GM12878 (cell line): ENCODE data around the gene CAMK2B.

Experiments
- CTCF ChIP-seq, 3 experiments: IDR thresholded peaks in 2 of 3; conservative IDR thresholded peaks in 1 of 3; 2 replicates each; pipeline ENCODE4 v1.5.1; 2011; ENCODE audit warnings: low read depth in 3 of 3, low read length in 3 of 3, mild to moderate bottlenecking in 3 of 3, control low read depth in 2 of 3, moderate library complexity in 2 of 3, inconsistent platforms in 1 of 3, mixed read lengths in 1 of 3; ENCODE audit not compliant: control insufficient read depth in 2 of 3, insufficient read depth in 1 of 3; ENCODE audit errors: extremely low read depth in 1 of 3
- NRF1 ChIP-seq: conservative IDR thresholded peaks from 2 replicates; pipeline ENCODE4 v1.6.1; 2011; ENCODE audit warnings: mild to moderate bottlenecking, low read depth, low read length, improper control_type of control experiment
- SREBF2 ChIP-seq: IDR thresholded peaks from 2 replicates; pipeline ENCODE4 v1.6.1; 2012; ENCODE audit warnings: mild to moderate bottlenecking, low read length

GRCh38 chr7:44280993-44281721 is 44.2 kb downstream of the CAMK2B start:
- TF ChIP-seq SREBF2 = no peak
- TF ChIP-seq CTCF (IDR thresholded peaks at IDR 0.05 in 2 of 3, conservative IDR thresholded peaks at IDR 0.05 in 1 of 3; ENCODE audit: control insufficient read depth in 2 of 3, extremely low read depth in 1 of 3, insufficient read depth in 1 of 3, low read depth in 3 of 3, low read length in 3 of 3) = no peak
- no peak for TF ChIP-seq NRF1
